AG04450 (cell line): ENCODE measurements around the gene CDCA7L. TPM values are rescaled to one million over a fixed set of nuclear protein-coding genes. Genes with fewer than 3 reads are reported as not detected.
A peak's percentile ranks its signal among the peaks of the same experiment; 100 is the strongest.

Experiments
- CTCF ChIA-PET: fragments of 300-600, 350-600 bp; formaldehyde crosslinking; extraction: SDS; loops from one replicate; lab custom pipeline; 2022; ENCODE audit warnings: antibody characterized with exemption, inconsistent platforms; lab: Charles Lee
- POLR2A ChIA-PET: fragments of 350-600 bp; formaldehyde crosslinking; extraction: SDS; loops from one replicate; lab custom pipeline; 2021; ENCODE audit warnings: antibody characterized with exemption, inconsistent platforms; lab: Yijun Ruan, JAX
- DNase-seq: peaks from one replicate; pipeline ENCODE4 v3.0.0-alpha.2; 2011; ENCODE audit warnings: low read depth, low spot score
- H3K27ac ChIP-seq: one replicate; pipeline ENCODE4 v1.5.1; 2012; ENCODE audit warnings: low read depth, low read length, control low read depth
- H3K27me3 ChIP-seq: one replicate; pipeline ENCODE4 v1.6.0; 2012; ENCODE audit warnings: low read length; ENCODE audit not compliant: control insufficient read depth, insufficient read depth
- H3K4me3 ChIP-seq: 2 replicates; pipeline ENCODE4 v1.5.1; 2011; ENCODE audit warnings: mild to moderate bottlenecking, low read depth, low read length, control low read depth
- H3K9me3 ChIP-seq: 2 replicates; pipeline ENCODE4 v1.5.1; 2012; ENCODE audit warnings: low read length; ENCODE audit not compliant: control insufficient read depth, insufficient read depth
- polyA plus RNA-seq: library from polyadenylated mRNA; depleted of rRNA; stranded (reverse); fragments of >200 nt; gene quantifications from 2 replicates; pipeline ENCODE4 v1.2.3, GENCODE V29; 2011
- TF ChIP-seq, protein P1 (sequence below): IDR thresholded peaks from 2 replicates; pipeline ENCODE4 v1.5.1; 2011; ENCODE audit warnings: low read depth, low read length, control low read depth, inconsistent platforms

The CDCA7L gene
- polyA plus RNA-seq, 1 experiment = 28.1 TPM

DNA sequence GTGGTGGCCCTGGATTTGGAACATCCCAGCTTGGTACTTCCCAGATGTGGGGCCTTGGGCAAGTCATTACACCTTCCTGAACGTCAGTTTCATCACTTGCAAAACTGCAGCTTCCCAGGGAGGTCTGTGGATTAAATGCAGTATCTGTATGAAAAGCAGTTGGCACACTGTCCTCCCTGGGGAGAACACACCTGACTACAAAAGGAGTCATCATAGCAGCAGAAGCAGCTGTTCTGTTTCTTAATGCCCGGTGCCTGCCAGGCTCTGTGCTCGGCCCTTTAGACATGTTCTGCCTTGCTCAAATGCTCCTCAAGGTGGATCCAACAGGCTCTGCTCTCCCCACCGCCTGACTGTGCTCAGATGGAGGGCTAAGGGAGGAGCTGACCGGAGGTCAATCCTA is 31.0 kb downstream of the CDCA7L start:
- TF ChIP-seq, protein P1, sequence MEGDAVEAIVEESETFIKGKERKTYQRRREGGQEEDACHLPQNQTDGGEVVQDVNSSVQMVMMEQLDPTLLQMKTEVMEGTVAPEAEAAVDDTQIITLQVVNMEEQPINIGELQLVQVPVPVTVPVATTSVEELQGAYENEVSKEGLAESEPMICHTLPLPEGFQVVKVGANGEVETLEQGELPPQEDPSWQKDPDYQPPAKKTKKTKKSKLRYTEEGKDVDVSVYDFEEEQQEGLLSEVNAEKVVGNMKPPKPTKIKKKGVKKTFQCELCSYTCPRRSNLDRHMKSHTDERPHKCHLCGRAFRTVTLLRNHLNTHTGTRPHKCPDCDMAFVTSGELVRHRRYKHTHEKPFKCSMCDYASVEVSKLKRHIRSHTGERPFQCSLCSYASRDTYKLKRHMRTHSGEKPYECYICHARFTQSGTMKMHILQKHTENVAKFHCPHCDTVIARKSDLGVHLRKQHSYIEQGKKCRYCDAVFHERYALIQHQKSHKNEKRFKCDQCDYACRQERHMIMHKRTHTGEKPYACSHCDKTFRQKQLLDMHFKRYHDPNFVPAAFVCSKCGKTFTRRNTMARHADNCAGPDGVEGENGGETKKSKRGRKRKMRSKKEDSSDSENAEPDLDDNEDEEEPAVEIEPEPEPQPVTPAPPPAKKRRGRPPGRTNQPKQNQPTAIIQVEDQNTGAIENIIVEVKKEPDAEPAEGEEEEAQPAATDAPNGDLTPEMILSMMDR = no peak
- no peak for DNase-seq
- no peak overlapping the region for H3K4me3 ChIP-seq
- H3K9me3 ChIP-seq = no peaks in the 10 kb centered on the region
- CTCF ChIA-PET = no interaction called here
- no peaks in the 10 kb centered on the region for H3K27me3 ChIP-seq
- POLR2A ChIA-PET = no interaction called here
- no peak overlapping the region for H3K27ac ChIP-seq

DNA sequence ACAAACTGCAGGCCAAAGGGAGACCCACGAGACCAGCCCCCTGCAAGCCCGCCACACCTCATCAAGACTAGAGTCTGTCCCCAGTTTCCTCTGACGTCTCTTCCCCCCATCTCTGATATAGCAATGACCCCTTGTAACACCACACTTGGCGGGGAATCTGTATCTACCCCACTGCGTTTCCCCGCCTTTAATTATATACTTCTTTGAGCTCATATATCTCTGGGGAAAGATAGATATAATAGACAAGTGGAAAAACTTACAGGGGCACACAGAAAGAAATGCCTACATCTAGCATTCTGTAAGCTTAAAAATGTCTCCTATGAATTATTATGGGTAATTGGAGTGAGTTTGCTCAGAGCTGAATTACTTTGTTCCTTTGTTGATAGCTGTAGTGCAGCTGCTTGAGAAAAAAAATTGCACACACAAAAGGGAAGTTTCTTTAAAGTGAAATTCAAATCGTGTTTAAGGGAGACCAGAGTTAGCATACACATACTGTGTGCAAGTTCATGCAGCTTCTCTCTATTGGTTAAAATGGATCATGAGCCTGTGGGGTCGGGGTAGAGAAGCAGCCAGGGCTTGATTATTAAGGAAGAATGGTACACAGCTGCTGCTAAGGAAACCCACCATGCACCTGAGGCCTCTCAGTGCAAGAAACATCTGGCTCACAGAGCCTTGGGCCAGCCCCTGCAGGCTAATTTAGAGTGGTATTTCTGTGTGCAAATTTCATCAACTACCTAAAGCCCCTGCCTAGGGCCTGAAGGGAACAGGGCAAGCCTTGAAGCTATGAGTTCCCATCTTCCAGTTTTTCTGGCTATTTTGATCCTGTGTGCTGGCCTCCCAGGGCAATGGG is 32.5 kb downstream of the CDCA7L start:
- TF ChIP-seq, protein P1 = no peak
- no peak overlapping the region for H3K4me3 ChIP-seq
- H3K27ac ChIP-seq = no peak overlapping the region
- H3K27me3 ChIP-seq = no peaks in the 10 kb centered on the region
- ChIA-PET POLR2A (no interaction called here), CTCF (interaction anchor here (0.6 to 1.1 kb wide), 2 partner anchors 11 to 169 kb away, joined by 3 to 4 read pairs; no protein-coding TSS in a partner anchor)
- H3K9me3 ChIP-seq = no peaks in the 10 kb centered on the region
- DNase-seq = no peak

DNA sequence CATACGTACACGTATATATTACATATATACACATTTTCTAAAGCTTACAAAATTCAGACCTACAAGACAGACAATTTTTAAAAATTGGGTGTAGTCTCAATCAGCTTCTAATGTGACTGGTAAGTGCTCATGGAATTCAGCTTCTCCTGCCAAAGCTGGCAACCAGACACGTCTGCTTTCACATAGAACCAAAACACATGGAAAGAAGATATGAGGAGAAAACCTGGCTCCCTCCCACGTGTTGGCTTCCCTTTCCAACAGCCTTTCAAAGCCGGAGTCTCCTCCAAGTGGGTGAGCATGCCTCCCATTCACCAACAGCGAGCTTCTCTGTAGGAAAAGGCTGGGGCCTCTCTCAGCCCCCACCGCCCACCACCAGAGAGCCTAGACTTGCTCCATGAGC is 33.4 kb downstream of the CDCA7L start:
- Histone ChIP-seq H3K4me3 (no peak overlapping the region), H3K9me3 (no peaks in the 10 kb centered on the region), H3K27ac (no peak overlapping the region), H3K27me3 (no peaks in the 10 kb centered on the region)
- CTCF ChIA-PET = interaction anchor here (1.1 kb wide), 1 partner anchor 170 kb away, joined by 3 read pairs; no protein-coding TSS in a partner anchor
- peak; percentile 10 for DNase-seq
- TF ChIP-seq, protein P1 = no peak
- POLR2A ChIA-PET = no interaction called here

GRCh38 chr7:21911341-21911875 is 34.3 kb downstream of the CDCA7L start:
- no peak for DNase-seq
- TF ChIP-seq, protein P1 = no peak
- ChIA-PET POLR2A (no interaction called here), CTCF (interaction anchor here (0.7 kb wide), 1 partner anchor 658 kb away, joined by 3 read pairs; no protein-coding TSS in a partner anchor)
- no peak overlapping the region for H3K27ac ChIP-seq
- H3K9me3 ChIP-seq = no peaks in the 10 kb centered on the region
- H3K27me3 ChIP-seq = no peaks in the 10 kb centered on the region
- no peak overlapping the region for H3K4me3 ChIP-seq

GRCh38 chr7:21910253-21910652 is 35.4 kb downstream of the CDCA7L start:
- Histone ChIP-seq H3K27me3 (no peaks in the 10 kb centered on the region), H3K27ac (no peak overlapping the region), H3K9me3 (no peaks in the 10 kb centered on the region), H3K4me3 (no peak overlapping the region)
- CTCF ChIA-PET = no interaction called here
- POLR2A ChIA-PET = no interaction called here
- DNase-seq = no peak
- TF ChIP-seq, protein P1 = no peak
